SK-N-MC (cell line): Measurements from ENCODE around the gene ASAH2B.
"Not testable (repeated sequence)": the region's sequence is repeated elsewhere in the genome, so short reads cannot be mapped to it uniquely, and the experiment has no call there.

Experiments used
- EZH2 ChIP-seq: fragments of 200-600 bp; sonication (generic); IDR thresholded peaks from one replicate; pipeline ENCODE4 v1.6.1; 2017; ENCODE audit warnings: antibody characterized with exemption
- FOXP2 ChIP-seq: optimal IDR thresholded peaks from 2 replicates; pipeline ENCODE3; 2011; ENCODE audit warnings: mild to moderate bottlenecking, moderate library complexity; ENCODE audit not compliant: insufficient read depth; ENCODE audit errors: extremely low read length, control extremely low read depth
- POLR2AphosphoS5 ChIP-seq: IDR thresholded peaks from 2 replicates; pipeline ENCODE4 v1.6.1; 2012; ENCODE audit warnings: mild to moderate bottlenecking, low read depth, low read length, borderline replicate concordance

GRCh38 chr10:50782017-50782416, 42.3 kb downstream of the ASAH2B start:
- TF ChIP-seq EZH2, POLR2AphosphoS5, FOXP2: not testable (repeated sequence)
